ENCODE measurements around the gene PLEKHS1.
"Not testable (repeated sequence)": the region's sequence is repeated elsewhere in the genome, so short reads cannot be mapped to it uniquely, and the experiment has no call there.

Gene PLEKHS1

DNA sequence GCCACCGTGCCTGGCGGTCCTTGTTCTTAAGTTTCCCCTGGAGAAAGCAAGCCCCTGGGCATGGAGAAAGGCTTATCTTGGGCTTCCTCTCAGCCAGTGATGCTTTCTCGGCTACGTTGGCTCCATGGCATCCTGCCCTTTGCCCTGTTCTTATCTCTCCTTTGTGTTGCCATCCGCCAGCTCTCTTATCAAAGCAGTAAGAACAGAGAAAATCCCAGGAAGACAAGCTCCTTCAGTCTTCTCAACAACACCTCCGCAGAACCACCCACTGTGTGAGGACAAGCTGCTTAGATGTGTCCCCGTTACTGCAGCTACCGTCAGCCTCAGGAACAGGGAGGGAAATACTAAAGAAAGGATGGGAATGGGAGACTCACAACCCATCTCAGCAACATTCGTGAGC is 3.3 kb downstream of the PLEKHS1 start:
- no peak overlapping the region for H3K4me3 Mint-ChIP-seq
- peaks cover 12% of the 10 kb centered on the region for H3K27me3 Mint-ChIP-seq
- ATAC-seq (no peak), DNase-seq (no peak)
- no peaks in the 10 kb centered on the region for H3K36me3 Mint-ChIP-seq (ENCODE audit: low read depth)
- H3K4me1 Mint-ChIP-seq = peaks cover 2% of the 10 kb centered on the region
- no peak overlapping the region for H3K27ac Mint-ChIP-seq
- H3K9me3 Mint-ChIP-seq = no peaks in the 10 kb centered on the region

DNA sequence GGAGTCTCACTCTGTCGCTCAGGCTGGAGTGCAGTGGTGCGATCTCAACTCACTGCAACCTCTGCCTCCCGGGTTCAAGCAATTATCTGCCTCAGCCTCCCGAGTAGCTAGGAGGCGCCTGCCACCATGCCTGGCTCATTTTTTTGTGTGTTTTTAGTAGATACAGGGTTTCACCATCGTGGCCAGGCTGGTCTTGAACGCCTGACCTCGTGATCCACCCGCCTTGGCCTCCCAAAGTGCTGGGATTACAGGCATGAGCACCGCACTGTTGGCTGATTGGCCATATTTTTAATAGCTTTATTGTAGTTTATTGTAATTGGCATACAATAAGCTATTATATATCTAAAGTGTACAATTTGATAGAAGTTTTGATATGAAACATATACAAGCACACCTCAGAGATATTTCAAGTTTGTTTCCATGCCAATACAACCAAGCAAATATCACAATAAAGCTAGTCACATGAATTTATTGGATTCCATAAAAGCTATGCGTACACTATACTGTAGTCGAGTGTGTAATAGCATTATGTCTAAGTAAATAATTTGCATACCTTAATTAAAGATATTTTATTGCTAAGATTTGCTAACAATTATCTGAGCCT is 5.6 kb downstream of the PLEKHS1 start:
- H3K9me3 Mint-ChIP-seq = no peaks in the 10 kb centered on the region
- ATAC-seq = no peak
- no peak overlapping the region for H3K27ac Mint-ChIP-seq
- no peak for DNase-seq
- no peak overlapping the region for H3K4me3 Mint-ChIP-seq
- peaks cover 10% of the 10 kb centered on the region for H3K27me3 Mint-ChIP-seq
- no peaks in the 10 kb centered on the region for H3K36me3 Mint-ChIP-seq (ENCODE audit: low read depth)
- H3K4me1 Mint-ChIP-seq = peaks cover 2% of the 10 kb centered on the region

DNA sequence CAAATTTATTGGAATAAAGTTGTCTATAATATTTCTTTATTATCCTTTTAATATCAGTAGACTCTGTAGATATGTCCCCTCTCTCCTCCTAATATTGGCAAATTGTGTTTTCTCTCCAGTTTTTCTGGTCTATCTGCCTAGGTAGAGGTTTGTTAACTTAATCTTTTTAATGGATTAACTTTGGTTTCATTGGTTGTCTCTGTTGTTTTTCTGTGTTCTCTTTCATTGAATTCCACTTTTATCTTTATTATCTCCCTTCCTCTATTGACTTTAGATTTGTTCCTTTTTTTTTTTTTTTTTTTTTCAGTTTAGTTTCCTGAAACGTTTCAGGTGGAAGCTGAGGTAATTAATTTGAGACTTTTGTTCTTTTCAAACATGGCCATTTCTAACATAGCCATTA is 10.6 kb downstream of the PLEKHS1 start:
- Mint-ChIP-seq H3K9me3 (peaks cover 15% of the 10 kb centered on the region), H3K4me1 (no peaks in the 10 kb centered on the region), H3K27ac (no peak overlapping the region), H3K4me3 (no peak overlapping the region), H3K27me3 (peaks cover 15% of the 10 kb centered on the region), H3K36me3 (ENCODE audit: low read depth) (peaks cover 4% of the 10 kb centered on the region)
- DNase-seq (no peak), ATAC-seq (no peak)

DNA sequence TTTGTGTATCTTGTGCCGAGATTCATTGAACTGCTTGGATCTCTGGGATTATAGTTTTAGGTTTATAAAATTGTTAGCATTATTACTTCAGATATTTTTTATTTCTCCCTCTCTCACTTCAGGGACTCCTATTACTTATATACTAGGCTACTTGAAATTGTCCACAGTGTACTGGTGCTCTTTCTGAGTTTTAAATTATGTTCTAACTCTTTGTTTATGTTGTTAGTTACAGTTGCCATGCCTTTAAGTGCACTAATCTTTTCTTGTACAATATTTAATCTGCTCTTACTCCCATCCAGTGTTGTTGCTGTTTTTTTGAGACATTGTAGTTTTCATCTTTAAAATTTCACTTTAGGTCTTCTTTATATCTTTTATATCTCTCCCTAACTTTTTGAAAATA is 13.1 kb downstream of the PLEKHS1 start:
- DNase-seq = no peak
- Mint-ChIP-seq H3K4me1 (no peaks in the 10 kb centered on the region), H3K4me3 (no peak overlapping the region), H3K9me3 (peaks cover 15% of the 10 kb centered on the region), H3K36me3 (ENCODE audit: low read depth) (peaks cover 4% of the 10 kb centered on the region), H3K27ac (no peak overlapping the region), H3K27me3 (peaks cover 24% of the 10 kb centered on the region)
- no peak for ATAC-seq

DNA sequence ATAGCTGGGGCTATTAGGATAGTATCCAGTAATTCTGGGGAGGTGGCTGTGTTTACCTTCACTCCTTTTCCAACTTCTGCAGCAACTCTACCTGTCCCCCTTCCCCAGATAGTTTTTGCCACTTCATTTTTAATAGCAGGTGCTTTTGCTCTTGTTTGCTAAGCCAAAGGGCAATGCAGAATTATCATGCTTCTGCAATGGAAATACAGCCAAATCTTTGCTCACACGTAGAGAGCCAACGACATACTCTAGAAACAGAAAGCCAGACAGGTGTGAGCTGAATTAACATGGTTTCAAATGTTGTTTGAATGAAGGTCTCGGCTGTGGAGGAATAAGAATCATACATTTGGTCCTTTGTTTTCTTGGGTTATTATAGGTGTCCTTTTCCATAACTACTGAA is 14.4 kb downstream of the PLEKHS1 start:
- DNase-seq = no peak
- ATAC-seq = no peak
- H3K36me3 Mint-ChIP-seq (ENCODE audit: low read depth) = peaks cover 4% of the 10 kb centered on the region
- peaks cover 15% of the 10 kb centered on the region for H3K9me3 Mint-ChIP-seq
- H3K27ac Mint-ChIP-seq = no peak overlapping the region
- no peaks in the 10 kb centered on the region for H3K4me1 Mint-ChIP-seq
- no peak overlapping the region for H3K4me3 Mint-ChIP-seq
- peaks cover 34% of the 10 kb centered on the region for H3K27me3 Mint-ChIP-seq

DNA sequence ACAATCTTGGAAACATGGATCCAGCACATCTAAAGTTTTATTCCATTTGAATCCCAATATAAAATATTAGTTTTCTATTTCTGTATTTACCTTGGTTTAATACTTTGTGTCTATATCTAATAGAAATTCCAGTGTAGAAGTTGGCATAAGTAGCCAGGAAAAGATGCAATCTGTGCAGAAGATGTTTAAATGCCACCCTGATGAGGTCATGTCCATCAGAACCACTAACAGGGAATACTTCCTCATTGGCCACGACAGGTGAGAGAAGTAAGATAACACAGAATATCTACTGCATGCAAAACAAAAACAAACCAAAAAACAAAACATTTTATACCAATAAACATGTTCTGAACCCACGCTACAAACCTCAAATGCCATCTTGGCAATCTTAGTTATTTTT is 15.7 kb downstream of the PLEKHS1 start:
- Mint-ChIP-seq H3K36me3 (ENCODE audit: low read depth) (peaks cover 4% of the 10 kb centered on the region), H3K4me3 (no peak overlapping the region), H3K9me3 (peaks cover 15% of the 10 kb centered on the region), H3K27me3 (peaks cover 37% of the 10 kb centered on the region), H3K27ac (no peak overlapping the region), H3K4me1 (no peaks in the 10 kb centered on the region)
- no peak for ATAC-seq
- DNase-seq = no peak

DNA sequence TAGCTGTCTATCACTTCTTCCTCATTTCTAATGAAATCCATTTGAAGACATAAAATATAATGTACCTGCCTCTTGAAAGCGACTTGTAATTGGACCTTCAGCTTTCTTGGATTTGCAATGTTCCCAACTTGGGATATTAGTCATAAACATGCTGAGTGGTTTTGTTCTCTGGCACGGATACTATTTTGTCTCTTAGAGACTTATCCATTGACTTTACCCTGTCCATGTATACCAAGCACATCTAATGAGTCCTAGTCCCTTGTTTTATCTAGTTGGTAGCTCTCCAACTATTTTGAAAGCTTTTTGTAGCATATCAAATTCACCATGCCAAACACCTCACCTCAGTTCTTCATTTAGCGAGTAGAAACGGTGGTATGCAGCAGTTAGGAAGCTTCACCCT is 18.9 kb downstream of the PLEKHS1 start:
- H3K4me3 Mint-ChIP-seq = no peak overlapping the region
- no peak overlapping the region for H3K27ac Mint-ChIP-seq
- no peaks in the 10 kb centered on the region for H3K36me3 Mint-ChIP-seq (ENCODE audit: low read depth)
- ATAC-seq (no peak), DNase-seq (no peak)
- H3K27me3 Mint-ChIP-seq = peaks cover 24% of the 10 kb centered on the region
- no peaks in the 10 kb centered on the region for H3K9me3 Mint-ChIP-seq
- H3K4me1 Mint-ChIP-seq = no peaks in the 10 kb centered on the region

DNA sequence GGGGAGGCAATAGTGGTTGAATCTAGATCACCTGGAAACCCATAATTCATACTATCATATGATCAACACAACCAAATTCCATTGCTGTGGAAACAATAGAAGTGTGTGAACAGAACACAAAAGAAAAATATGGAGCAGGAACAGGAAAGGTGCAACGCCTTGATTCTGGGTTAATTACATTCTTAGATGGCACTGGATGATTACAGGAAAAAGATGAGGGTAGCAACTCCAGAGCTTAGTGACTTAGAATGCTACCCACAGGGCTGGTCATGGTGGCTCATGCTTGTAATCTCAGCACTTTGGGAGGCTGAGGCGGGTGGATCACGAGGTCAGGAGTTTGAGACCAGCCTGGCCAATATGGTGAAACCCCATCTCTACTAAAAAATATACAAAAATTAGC is 19.6 kb downstream of the PLEKHS1 start:
- not testable (repeated sequence) for H3K4me1 Mint-ChIP-seq; H3K4me3 Mint-ChIP-seq; H3K27ac Mint-ChIP-seq; H3K36me3 Mint-ChIP-seq (ENCODE audit: low read depth); DNase-seq; H3K9me3 Mint-ChIP-seq; ATAC-seq
- H3K27me3 Mint-ChIP-seq = peaks cover 31% of the 10 kb centered on the region

DNA sequence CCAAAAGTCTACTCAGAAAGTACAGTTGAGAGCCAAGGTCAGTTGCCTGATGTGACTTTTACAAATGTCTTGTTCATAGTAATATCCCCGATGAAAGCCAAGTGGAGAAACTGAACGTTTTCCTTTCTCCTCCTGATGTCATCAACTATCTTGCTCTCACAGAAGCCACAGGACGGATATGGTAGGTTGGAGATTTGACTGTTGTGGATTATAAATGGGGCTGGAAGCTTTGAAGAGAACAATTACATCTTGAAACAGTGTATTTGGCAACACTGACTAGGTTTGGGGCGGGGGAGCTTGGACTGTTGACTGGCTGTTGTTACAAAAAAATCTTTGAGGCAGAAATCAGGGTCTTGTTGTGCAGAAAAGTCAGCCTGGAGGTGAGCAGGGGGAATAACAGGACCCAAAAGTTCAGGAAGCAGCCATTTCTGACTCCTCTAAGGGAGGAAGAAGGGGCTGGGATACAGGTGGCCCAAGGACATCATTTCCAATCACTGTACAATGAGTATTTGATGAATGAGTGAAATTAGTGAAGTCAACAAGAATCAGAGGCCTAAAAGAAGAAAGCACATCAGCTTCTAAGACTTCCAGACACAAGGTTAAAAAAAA is 24.3 kb downstream of the PLEKHS1 start:
- H3K27ac Mint-ChIP-seq = no peak overlapping the region
- no peaks in the 10 kb centered on the region for H3K4me1 Mint-ChIP-seq
- no peak overlapping the region for H3K4me3 Mint-ChIP-seq
- DNase-seq = no peak
- peaks cover 21% of the 10 kb centered on the region for H3K27me3 Mint-ChIP-seq
- no peaks in the 10 kb centered on the region for H3K36me3 Mint-ChIP-seq (ENCODE audit: low read depth)
- H3K9me3 Mint-ChIP-seq = no peaks in the 10 kb centered on the region
- ATAC-seq = no peak

DNA sequence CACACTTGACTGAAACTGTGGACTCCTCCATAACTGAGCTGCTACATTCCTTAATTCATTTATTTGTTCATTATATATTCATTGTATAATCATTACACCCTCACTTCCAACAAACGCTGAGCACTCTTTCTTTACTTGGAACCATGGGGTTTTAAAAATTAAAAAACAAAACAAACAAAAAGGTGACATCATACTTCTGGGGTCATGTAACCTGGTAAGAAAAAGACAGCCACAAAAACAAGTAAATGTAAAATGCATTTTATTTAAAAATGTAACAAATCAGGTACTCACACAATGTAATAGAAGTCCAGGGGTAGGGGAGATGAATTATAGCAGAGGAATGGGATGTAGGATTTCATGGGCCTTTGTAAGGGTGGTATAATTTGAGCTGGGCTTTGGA is 25.1 kb downstream of the PLEKHS1 start:
- Mint-ChIP-seq H3K9me3 (no peaks in the 10 kb centered on the region), H3K27ac (no peak overlapping the region), H3K4me3 (no peak overlapping the region), H3K27me3 (peaks cover 17% of the 10 kb centered on the region), H3K4me1 (no peaks in the 10 kb centered on the region), H3K36me3 (ENCODE audit: low read depth) (no peaks in the 10 kb centered on the region)
- ATAC-seq (no peak), DNase-seq (no peak)

DNA sequence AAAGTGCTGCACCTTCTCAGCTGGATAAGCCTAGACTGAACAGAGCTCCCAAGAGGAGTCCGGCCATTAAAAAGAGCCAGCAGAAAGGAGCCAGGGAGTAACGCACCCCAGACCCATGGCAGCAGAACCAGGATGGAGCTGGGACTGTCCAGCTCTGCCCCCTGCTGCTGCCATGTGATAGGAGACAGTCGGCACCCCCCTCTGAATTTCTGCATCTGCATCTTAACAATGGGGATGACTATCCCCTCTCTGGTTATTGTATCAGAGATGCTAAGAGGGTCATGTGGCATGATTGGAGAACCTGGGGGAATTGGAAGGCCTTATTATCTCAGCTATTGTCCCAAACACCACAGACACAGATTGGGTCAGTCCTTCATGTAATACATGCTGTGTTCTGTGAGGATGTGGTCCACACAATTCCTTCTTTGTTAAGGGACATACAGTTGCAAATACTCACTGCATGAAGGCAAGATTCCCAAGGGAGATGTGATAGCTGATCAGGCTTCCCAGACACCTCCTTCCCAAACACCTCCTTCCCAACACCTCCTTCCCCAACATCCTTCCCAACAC is 29.3 kb downstream of the PLEKHS1 start:
- H3K4me1 Mint-ChIP-seq = no peaks in the 10 kb centered on the region
- H3K36me3 Mint-ChIP-seq (ENCODE audit: low read depth) = no peaks in the 10 kb centered on the region
- no peak for DNase-seq

DNA sequence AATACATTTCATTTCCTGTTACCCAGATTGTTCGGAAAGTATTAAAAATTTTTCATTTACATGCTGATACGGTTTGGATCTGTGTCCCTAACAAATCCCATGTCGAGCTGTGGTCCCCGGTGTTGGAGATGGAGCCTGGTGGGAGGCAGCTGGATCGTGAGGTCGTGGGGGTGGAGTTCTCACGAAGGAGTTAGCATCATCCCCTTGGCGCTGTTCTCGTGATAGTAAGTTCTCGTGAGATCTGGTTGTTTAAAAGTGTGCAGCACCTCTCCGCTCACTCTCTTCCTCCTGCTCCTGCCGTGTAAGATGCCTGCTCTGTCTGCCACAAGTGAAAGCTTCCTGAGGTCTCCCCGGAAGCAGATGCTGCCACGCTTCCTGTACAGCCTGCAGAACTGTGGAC is 30.9 kb downstream of the PLEKHS1 start:
- no peak overlapping the region for H3K27ac Mint-ChIP-seq
- no peak for DNase-seq
- H3K27me3 Mint-ChIP-seq = peaks cover 11% of the 10 kb centered on the region
- no peak for ATAC-seq
- H3K4me3 Mint-ChIP-seq = no peak overlapping the region
- no peaks in the 10 kb centered on the region for H3K9me3 Mint-ChIP-seq
- no peaks in the 10 kb centered on the region for H3K4me1 Mint-ChIP-seq
- no peaks in the 10 kb centered on the region for H3K36me3 Mint-ChIP-seq (ENCODE audit: low read depth)

More for the DNA sequence above, 29.3 kb downstream of the PLEKHS1 start:
- no peak for ATAC-seq
- Mint-ChIP-seq H3K9me3 (no peaks in the 10 kb centered on the region), H3K27me3 (peaks cover 14% of the 10 kb centered on the region), H3K27ac (no peak overlapping the region), H3K4me3 (no peak overlapping the region)

DNA sequence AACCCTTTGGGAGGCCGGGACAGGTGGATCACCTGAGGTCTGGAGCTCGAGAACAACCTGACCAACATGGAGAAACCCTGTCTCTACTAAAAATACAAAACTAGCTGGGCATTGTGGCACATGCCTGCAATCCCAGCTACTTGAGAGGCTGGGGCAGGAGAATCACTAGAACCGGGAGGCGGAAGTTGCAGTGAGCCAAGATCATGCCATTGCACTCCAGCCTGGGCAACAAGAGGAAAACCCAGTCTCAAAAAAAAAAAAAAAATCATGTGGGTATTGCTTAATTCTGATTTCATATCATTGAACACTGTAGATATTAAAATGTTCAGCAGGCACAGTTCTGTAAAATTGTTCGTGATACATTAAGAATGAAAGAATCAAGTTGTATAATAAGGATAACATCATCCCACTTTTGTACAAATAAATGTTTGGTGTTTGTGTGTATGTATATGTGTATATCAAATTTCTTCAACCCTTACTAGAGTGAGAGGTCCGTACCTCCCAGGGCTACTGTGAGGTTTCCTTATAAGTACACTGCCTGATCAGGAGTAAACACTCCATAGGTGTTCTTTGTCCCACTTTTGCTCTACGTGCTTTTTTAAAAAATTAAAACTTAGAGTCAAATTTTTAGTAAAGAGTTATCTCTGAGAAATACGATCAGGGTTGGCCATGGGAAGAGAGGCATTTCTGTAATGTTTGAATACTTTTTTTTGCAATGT is 31.7 kb downstream of the PLEKHS1 start:
- Mint-ChIP-seq H3K27ac (no peak overlapping the region), H3K4me3 (no peak overlapping the region), H3K27me3 (peaks cover 9% of the 10 kb centered on the region), H3K9me3 (no peaks in the 10 kb centered on the region), H3K36me3 (ENCODE audit: low read depth) (no peaks in the 10 kb centered on the region), H3K4me1 (no peaks in the 10 kb centered on the region)
- DNase-seq (no peak), ATAC-seq (no peak)

DNA sequence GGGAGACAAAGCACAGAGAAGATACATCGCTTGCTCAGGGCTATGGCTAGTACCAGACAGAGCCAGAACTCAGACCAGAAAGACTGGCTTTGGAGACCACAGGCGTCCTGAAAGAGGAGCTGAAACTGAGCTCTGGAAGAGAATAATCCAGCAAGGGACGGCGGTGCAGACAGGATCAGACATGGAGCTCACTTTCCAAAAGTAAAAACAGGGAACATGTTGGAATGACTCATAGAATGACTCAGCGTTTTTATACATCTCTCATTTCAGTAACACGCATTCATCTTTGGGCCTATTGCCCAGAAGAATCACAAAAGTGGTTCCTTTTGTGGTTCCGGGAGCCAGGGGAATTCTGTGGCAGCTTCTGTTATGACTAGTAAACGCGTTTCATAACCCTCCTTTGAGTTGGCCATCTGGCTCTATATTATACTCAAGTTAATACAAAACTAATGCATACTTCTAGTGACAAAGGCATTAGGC is 37.2 kb downstream of the PLEKHS1 start:
- Mint-ChIP-seq H3K27ac (no peak overlapping the region), H3K4me3 (no peak overlapping the region), H3K4me1 (no peaks in the 10 kb centered on the region), H3K9me3 (no peaks in the 10 kb centered on the region), H3K36me3 (ENCODE audit: low read depth) (no peaks in the 10 kb centered on the region), H3K27me3 (peaks cover 4% of the 10 kb centered on the region)
- no peak for ATAC-seq
- no peak for DNase-seq

DNA sequence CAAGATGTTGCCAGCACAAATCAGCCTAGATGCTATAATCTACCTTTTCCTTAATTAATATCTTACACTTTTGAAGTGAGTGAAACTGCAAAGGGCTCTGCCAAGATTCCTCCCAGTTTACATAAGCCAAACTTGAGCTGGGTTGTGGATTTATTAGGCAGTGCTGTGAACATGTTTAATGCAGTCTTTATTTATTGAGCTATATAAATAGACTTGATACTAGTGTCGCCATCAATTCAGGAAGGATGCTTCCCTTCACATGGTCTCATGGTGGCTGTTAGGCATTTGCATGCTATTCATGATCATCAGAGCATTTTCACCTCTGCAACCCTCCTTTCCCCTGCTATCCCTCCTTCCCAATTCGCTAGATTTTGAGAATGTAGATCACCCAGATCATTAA is 40.2 kb downstream of the PLEKHS1 start:
- H3K9me3 Mint-ChIP-seq = no peaks in the 10 kb centered on the region
- H3K4me3 Mint-ChIP-seq = no peak overlapping the region
- no peaks in the 10 kb centered on the region for H3K36me3 Mint-ChIP-seq (ENCODE audit: low read depth)
- no peaks in the 10 kb centered on the region for H3K4me1 Mint-ChIP-seq
- no peak overlapping the region for H3K27ac Mint-ChIP-seq
- ATAC-seq (no peak), DNase-seq (no peak)
- H3K27me3 Mint-ChIP-seq = peaks cover 24% of the 10 kb centered on the region

Data from activated naive CD8-positive, alpha-beta T cell treated with anti-CD3 and anti-CD28 coated beads, Interleukin-2, amount 50 U/mL, for 24 hours (primary cell).